Osteocyte (in vitro differentiated cells): Measurements from ENCODE around the gene CAST. TPM values are rescaled to one million over a fixed set of nuclear protein-coding genes. Genes with fewer than 3 reads are reported as not detected.

Experiments used
- DNase-seq: peaks from one replicate; pipeline ENCODE4 v3.0.0; 2021; ENCODE audit warnings: mixed read lengths; ENCODE audit not compliant: unreplicated experiment; ENCODE audit errors: extremely low spot score
- H3K27ac Mint-ChIP-seq: one replicate; pipeline ENCODE4 v1.8.0; 2021; ENCODE audit warnings: mild to moderate bottlenecking, mixed read lengths; ENCODE audit not compliant: unreplicated experiment
- H3K27me3 Mint-ChIP-seq: one replicate; pipeline ENCODE4 v1.8.0; 2021; ENCODE audit warnings: mixed read lengths; ENCODE audit not compliant: unreplicated experiment
- H3K36me3 Mint-ChIP-seq: one replicate; pipeline ENCODE4 v1.8.0; 2021; ENCODE audit warnings: mixed read lengths; ENCODE audit not compliant: unreplicated experiment
- H3K4me1 Mint-ChIP-seq: one replicate; pipeline ENCODE4 v1.8.0; 2021; ENCODE audit warnings: mixed read lengths; ENCODE audit not compliant: unreplicated experiment
- H3K4me3 Mint-ChIP-seq: one replicate; pipeline ENCODE4 v1.8.0; 2021; ENCODE audit warnings: mild to moderate bottlenecking, moderate library complexity, mixed read lengths; ENCODE audit not compliant: unreplicated experiment
- H3K9me3 Mint-ChIP-seq: one replicate; pipeline ENCODE4 v1.8.0; 2021; ENCODE audit warnings: mixed read lengths; ENCODE audit not compliant: unreplicated experiment
- CTCF ChIP-seq: fragments of 200-600 bp; sonication (generic); IDR thresholded peaks from 2 replicates; pipeline ENCODE4 v1.5.0; 2021; ENCODE audit warnings: antibody characterized with exemption, mild to moderate bottlenecking, moderate library complexity
- total RNA-seq: library from RNA; stranded (reverse); gene quantifications from 2 replicates; pipeline ENCODE4 v1.2.1, GENCODE V29; 2021

The CAST gene
- total RNA-seq, 1 donor from 2014 or later, result 144 TPM

- peaks cover 42% of the 10 kb centered on the region for H3K36me3 Mint-ChIP-seq
- H3K4me1 Mint-ChIP-seq, result peaks cover 9% of the 10 kb centered on the region
- H3K4me3 Mint-ChIP-seq, result no peak overlapping the region
- no peaks in the 10 kb centered on the region for H3K27me3 Mint-ChIP-seq
- DNase-seq, result no peak
- no peaks in the 10 kb centered on the region for H3K9me3 Mint-ChIP-seq
- no peak for TF ChIP-seq CTCF
- H3K27ac Mint-ChIP-seq, result no peak overlapping the region
Observed at GRCh38 chr5:96785326-96786109, 123.3 kb downstream of the CAST start.

DNA sequence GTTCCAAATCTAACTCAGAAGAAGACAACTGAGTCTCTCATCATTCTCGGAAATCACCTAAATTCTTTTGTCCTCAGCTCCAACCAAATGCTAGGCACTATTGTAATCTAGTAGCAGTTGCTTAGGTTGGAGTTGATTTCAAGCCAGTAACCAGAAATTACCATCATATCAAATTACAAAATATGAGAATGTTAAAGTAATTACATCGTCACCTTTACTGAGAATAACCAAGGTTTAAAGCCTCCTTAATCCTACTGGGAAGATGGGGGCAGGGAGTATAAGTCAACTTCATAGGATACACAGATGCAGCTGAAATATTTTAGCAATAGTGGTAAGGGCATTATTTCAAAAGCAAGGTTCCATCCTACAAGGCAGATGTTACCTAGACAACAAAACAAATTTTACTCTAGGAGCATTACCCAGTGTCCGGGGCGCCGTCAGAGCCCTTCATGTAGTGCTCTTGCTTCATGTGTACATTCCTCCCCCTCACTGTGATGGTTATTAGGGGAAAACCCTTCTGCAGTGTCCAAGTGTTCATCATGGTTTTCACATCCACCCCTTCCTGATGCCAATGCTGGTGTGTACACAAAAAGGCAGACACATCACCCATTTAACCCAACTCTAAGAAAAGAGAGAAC is 126.1 kb downstream of the CAST start:
- no peaks in the 10 kb centered on the region for H3K27me3 Mint-ChIP-seq
- no peak for DNase-seq
- no peak overlapping the region for H3K4me3 Mint-ChIP-seq
- TF ChIP-seq CTCF, result no peak
- no peak overlapping the region for H3K27ac Mint-ChIP-seq
- peaks cover 21% of the 10 kb centered on the region for H3K4me1 Mint-ChIP-seq
- peaks cover 28% of the 10 kb centered on the region for H3K36me3 Mint-ChIP-seq
- no peaks in the 10 kb centered on the region for H3K9me3 Mint-ChIP-seq

- DNase-seq, result no peak
- H3K27me3 Mint-ChIP-seq, result no peaks in the 10 kb centered on the region
- no peak overlapping the region for H3K4me3 Mint-ChIP-seq
- H3K27ac Mint-ChIP-seq, result no peak overlapping the region
- no peak for TF ChIP-seq CTCF
- H3K4me1 Mint-ChIP-seq, result peaks cover 21% of the 10 kb centered on the region
- peaks cover 26% of the 10 kb centered on the region for H3K36me3 Mint-ChIP-seq
- H3K9me3 Mint-ChIP-seq, result no peaks in the 10 kb centered on the region
Observed at GRCh38 chr5:96789794-96790330, 127.7 kb downstream of the CAST start.

GRCh38 chr5:96790961-96791504 is 128.9 kb downstream of the CAST start:
- peak overlapping the region; percentile 64 for H3K27ac Mint-ChIP-seq
- peaks cover 25% of the 10 kb centered on the region for H3K36me3 Mint-ChIP-seq
- H3K4me3 Mint-ChIP-seq, result no peak overlapping the region
- no peaks in the 10 kb centered on the region for H3K27me3 Mint-ChIP-seq
- no peak for TF ChIP-seq CTCF
- DNase-seq, result no peak
- H3K4me1 Mint-ChIP-seq, result peaks cover 21% of the 10 kb centered on the region
- no peaks in the 10 kb centered on the region for H3K9me3 Mint-ChIP-seq

DNA sequence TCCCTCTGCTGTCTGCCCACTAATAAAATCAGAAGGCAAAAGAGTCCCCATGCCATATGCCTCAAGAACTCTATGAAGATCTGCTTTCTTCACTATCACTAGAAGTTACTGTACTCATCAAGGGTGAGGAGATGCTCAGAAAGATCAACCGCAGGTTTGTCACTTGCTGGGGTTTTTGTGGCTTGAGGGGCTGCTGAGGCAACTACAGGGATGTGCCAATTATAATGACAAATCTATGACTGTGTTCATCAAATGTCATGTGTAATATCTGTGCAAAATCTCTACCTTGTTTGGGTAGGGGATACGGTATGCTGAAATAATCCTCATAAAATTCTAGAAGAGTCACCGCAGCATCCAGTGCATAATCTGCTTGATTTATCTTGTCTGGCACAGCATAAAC is 132.6 kb downstream of the CAST start:
- Mint-ChIP-seq H3K27ac (no peak overlapping the region), H3K4me1 (peaks cover 19% of the 10 kb centered on the region), H3K4me3 (no peak overlapping the region), H3K9me3 (no peaks in the 10 kb centered on the region), H3K36me3 (peaks cover 44% of the 10 kb centered on the region), H3K27me3 (no peaks in the 10 kb centered on the region)
- DNase-seq, result no peak
- TF ChIP-seq CTCF, result no peak
